ENCODE measurements around the gene ATP8A1. TPM values are rescaled to one million over a fixed set of nuclear protein-coding genes. Genes with fewer than 3 reads are reported as not detected.

ATP8A1 gene
- total and polyA plus RNA-seq, 2 of the 8 experiments (the other 6 are each of a cell fraction or from before 2014, with no cell fraction given): 3.7 to 14.9 TPM

GRCh38 chr4:42627885-42628646, 28.8 kb downstream of the ATP8A1 start (continued):
- TF ChIP-seq CHD7 (IDR thresholded peaks at IDR 0.05; ENCODE audit: insufficient replicate concordance, low read length) (no peak), TCF12 (IDR thresholded peaks at IDR 0.05; ENCODE audit: low read depth, low read length) (no peak), CEBPB (IDR thresholded peaks at IDR 0.05; ENCODE audit: low read depth, low read length) (no peak), BACH1 (IDR thresholded peaks at IDR 0.05; ENCODE audit: low read length) (no peak), CBX5 (IDR thresholded peaks at IDR 0.05; ENCODE audit: low read depth, low read length) (no peak), MAFK (IDR thresholded peaks at IDR 0.05; ENCODE audit: low read depth, low read length) (no peak), E2F6 (IDR thresholded peaks at IDR 0.05) (no peak), CHD1 (IDR thresholded peaks at IDR 0.05; ENCODE audit: low read depth, low read length) (no peak), SRF (IDR thresholded peaks at IDR 0.05; ENCODE audit: low read depth, low read length) (no peak), TEAD4 (IDR thresholded peaks at IDR 0.05; ENCODE audit: low read depth, low read length) (no peak)
